Pancreas (tissue), 10 donors: Measurements from ENCODE around the gene APOBEC3G. TPM values are rescaled to one million over a fixed set of nuclear protein-coding genes. Genes with fewer than 3 reads are reported as not detected.

Experiments used
- ATAC-seq, 4 donors: fragments of 200-7000 bp; cut with Tn5 transposase; one replicate each; pipeline versions ENCODE4 v1.8.0 to v1.9.1; 2020; ENCODE audit warnings: mild to moderate bottlenecking in 4 of 4, moderate library complexity in 4 of 4
- DNase-seq, 6 donors: peaks; one replicate each; pipeline ENCODE4 v3.0.0-alpha.2; 2020
- FAIRE-seq: peaks from 2 replicates; lab custom pipeline; 2012; peaks lifted over from hg19 to GRCh38; lab: Jason Lieb, UNC
- H3K27ac ChIP-seq, 4 donors: fragments of 200-600 bp; sonication (generic); 1 replicate in 3 of 4; 2 replicates in 1 of 4; pipeline versions ENCODE4 v1.5.0 to v1.8.0; 2020
- H3K27me3 ChIP-seq, 4 donors: fragments of 200-600 bp; one replicate each; pipeline ENCODE4 v1.8.0; 2021
- H3K36me3 ChIP-seq, 3 donors: fragments of 200-600 bp; sonication (generic) in 1 of 3; one replicate each; pipeline versions ENCODE4 v1.5.0 to v1.8.0; 2020 to 2021
- H3K4me1 ChIP-seq, 3 donors: fragments of 200-600 bp; one replicate each; pipeline ENCODE4 v1.8.0; 2021
- H3K4me3 ChIP-seq, 4 donors: fragments of 200-600 bp; sonication (generic) in 2 of 4; one replicate each; pipeline versions ENCODE4 v1.5.0 to v1.8.0; 2020 to 2021
- H3K9me3 ChIP-seq, 4 donors: fragments of 200-600 bp; one replicate each; pipeline ENCODE4 v1.8.0; 2021
- WGBS, 2 donors: extraction: QIAGEN DNeasy Blood & Tissue Kit; methylation state at CpG; one replicate each; pipeline ENCODE4 v1.1.7; 2013; 5-methylcytosine and 5-hydroxymethylcytosine counted together
- intact Hi-C, 3 donors: fragments of 100-400 bp; cut with DNase I; formaldehyde crosslinking; loops; one replicate each; pipeline versions ENCODE4 v1.11.1 to v1.14.2; 2022
- polyA plus RNA-seq, 2 donors: library from polyadenylated mRNA; stranded (reverse); fragments of 200-250 nt; gene quantifications; one replicate each; pipeline ENCODE4 v1.2.3, GENCODE V29; 2013
- total RNA-seq, 6 donors: library from RNA; stranded (reverse); fragmentation: NEBNext Ultra II Directional in 4 of 6; extraction: Animal tissue kit (Norgen Biotek cat#: 25700) in 4 of 6; gene quantifications; one replicate each; pipeline versions ENCODE4 v1.2.1 to v1.2.4, GENCODE V29; 2021 to 2023
- TF ChIP-seq, protein P1 (sequence below), 4 donors: fragments of 200-600 bp; sonication (generic) in 3 of 4; IDR thresholded peaks; one replicate each; pipeline versions ENCODE4 v1.5.0 to v1.8.0; 2021; ENCODE audit warnings: antibody characterized with exemption in 4 of 4
- donor health status: healthy with polysubstance abuse.
- donor health status: DM: no; HTN: no; CAD: no; lungs with moderate emphysema.
- donor health status: DM: no; HTN: no; CAD: no.
- donor health status: control.
- donor health status: control.
- donor health status: Bipolar disorder and iron deficiency.
- donor health status: DM: yes; HTN: yes; CAD: no.
- donor health status: DM: no; HTN: no; CAD: no.
- donor health status: DM: no; HTN: no; CAD: no.
- donor health status: DM: yes; HTN: yes; CAD: no.

Gene APOBEC3G
- total and polyA plus RNA-seq, 8 donors = 0.94 to 5.3 (median 2.8) TPM

DNA sequence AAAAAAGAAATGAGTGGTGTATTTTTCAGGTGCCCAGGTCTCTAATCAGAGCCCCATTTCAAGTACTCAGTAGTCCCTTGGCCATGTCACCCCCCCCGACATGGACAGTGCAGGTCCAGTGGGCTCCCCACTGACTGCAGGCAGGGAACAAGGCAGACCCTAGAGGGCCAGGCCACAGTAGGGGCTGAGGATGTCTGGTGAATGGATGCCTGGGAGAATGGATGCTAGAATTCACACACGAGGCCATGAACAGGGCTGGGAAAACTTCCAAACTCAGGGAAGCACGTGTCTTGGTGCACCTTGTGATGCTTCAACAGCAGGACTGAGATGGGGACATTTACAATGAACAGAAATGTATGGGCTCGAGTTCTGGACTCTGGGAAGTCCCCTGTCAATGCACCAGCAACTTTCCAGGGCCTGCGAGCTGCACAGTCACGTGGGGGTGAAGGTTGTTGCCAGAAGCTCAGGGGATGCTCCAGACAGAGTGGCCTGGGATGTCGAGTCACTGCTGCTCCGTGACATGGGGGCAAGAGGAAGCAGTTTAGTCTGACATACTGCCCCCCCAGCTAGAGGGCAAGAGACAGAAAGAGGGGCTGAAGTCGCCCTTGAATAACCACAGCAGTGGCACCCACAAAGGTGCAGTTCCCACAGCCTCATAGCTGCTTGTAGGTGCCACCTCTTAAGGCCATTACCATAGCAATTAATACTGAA is 3.1 kb downstream of the APOBEC3G start:
- 57 to 75% methylated on average over 9 of the region's 9 CpGs for WGBS, 2 donors
- FAIRE-seq (no peak), DNase-seq (no peak), ATAC-seq (no peak)
- no peaks in the 10 kb centered on the region for H3K4me1 ChIP-seq
- H3K27ac ChIP-seq = no peak overlapping the region
- no peaks in the 10 kb centered on the region for H3K27me3 ChIP-seq
- H3K36me3 ChIP-seq = no peaks in the 10 kb centered on the region
- TF ChIP-seq, protein P1, sequence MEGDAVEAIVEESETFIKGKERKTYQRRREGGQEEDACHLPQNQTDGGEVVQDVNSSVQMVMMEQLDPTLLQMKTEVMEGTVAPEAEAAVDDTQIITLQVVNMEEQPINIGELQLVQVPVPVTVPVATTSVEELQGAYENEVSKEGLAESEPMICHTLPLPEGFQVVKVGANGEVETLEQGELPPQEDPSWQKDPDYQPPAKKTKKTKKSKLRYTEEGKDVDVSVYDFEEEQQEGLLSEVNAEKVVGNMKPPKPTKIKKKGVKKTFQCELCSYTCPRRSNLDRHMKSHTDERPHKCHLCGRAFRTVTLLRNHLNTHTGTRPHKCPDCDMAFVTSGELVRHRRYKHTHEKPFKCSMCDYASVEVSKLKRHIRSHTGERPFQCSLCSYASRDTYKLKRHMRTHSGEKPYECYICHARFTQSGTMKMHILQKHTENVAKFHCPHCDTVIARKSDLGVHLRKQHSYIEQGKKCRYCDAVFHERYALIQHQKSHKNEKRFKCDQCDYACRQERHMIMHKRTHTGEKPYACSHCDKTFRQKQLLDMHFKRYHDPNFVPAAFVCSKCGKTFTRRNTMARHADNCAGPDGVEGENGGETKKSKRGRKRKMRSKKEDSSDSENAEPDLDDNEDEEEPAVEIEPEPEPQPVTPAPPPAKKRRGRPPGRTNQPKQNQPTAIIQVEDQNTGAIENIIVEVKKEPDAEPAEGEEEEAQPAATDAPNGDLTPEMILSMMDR (IDR thresholded peaks at IDR 0.05) = no peak
- H3K9me3 ChIP-seq = no peaks in the 10 kb centered on the region
- intact Hi-C loops = no loop called here
- H3K4me3 ChIP-seq = no peak overlapping the region

GRCh38 chr22:39081016-39081415 is 3.9 kb downstream of the APOBEC3G start:
- no peak for DNase-seq
- Histone ChIP-seq H3K27ac (no peak overlapping the region), H3K27me3 (no peaks in the 10 kb centered on the region), H3K36me3 (no peaks in the 10 kb centered on the region), H3K4me3 (no peak overlapping the region), H3K9me3 (no peaks in the 10 kb centered on the region), H3K4me1 (no peaks in the 10 kb centered on the region)
- FAIRE-seq = no peak
- no peak for ATAC-seq
- intact Hi-C loops = no loop called here
- WGBS, 2 donors = 76 to 77% methylated on average over 12 of the region's 12 CpGs
- TF ChIP-seq, protein P1 (IDR thresholded peaks at IDR 0.05) = no peak

DNA sequence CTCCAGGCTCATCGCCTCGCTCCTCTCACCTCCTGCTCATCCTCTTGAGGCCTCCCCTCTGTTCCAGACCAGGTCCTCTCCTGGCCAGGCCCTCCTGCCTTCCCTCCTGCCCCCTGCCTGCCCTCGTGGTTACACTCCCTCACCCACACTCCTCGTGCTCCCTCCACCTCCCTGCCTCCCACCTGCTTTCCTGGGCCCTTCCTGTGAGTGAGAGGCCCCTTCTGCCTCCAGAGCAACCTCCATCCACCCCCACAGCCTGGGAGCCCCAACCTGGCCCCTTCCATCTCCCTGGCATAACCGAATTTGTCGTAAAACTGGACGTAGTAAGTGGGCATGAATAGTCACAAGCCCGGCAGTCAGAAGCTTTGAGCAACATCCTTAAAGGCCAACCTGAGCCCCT is 4.5 kb downstream of the APOBEC3G start:
- H3K4me3 ChIP-seq = no peak overlapping the region
- FAIRE-seq (no peak), DNase-seq (no peak), ATAC-seq (no peak)
- no peaks in the 10 kb centered on the region for H3K4me1 ChIP-seq
- H3K27me3 ChIP-seq = no peaks in the 10 kb centered on the region
- no peaks in the 10 kb centered on the region for H3K36me3 ChIP-seq
- TF ChIP-seq, protein P1 (IDR thresholded peaks at IDR 0.05) = no peak
- 71 to 73% methylated on average over 8 of the region's 8 CpGs for WGBS, 2 donors
- no peaks in the 10 kb centered on the region for H3K9me3 ChIP-seq
- intact Hi-C loops = no loop called here
- H3K27ac ChIP-seq = no peak overlapping the region

- no peaks in the 10 kb centered on the region for H3K27me3 ChIP-seq
- no peaks in the 10 kb centered on the region for H3K36me3 ChIP-seq
- no peaks in the 10 kb centered on the region for H3K9me3 ChIP-seq
- TF ChIP-seq, protein P1 (IDR thresholded peaks at IDR 0.05) = no peak
- H3K4me3 ChIP-seq = no peak overlapping the region
- H3K4me1 ChIP-seq = no peaks in the 10 kb centered on the region
- WGBS, 2 donors = 81 to 85% methylated on average over 14 of the region's 14 CpGs
- ATAC-seq (no peak), DNase-seq (no peak), FAIRE-seq (no peak)
- intact Hi-C loops = no loop called here
- H3K27ac ChIP-seq = no peak overlapping the region
Observed at GRCh38 chr22:39083212-39084165, 6.4 kb downstream of the APOBEC3G start.
